RWPE2 (cell line): ENCODE data around the gene PLXNA3.

Experiments used
- ATAC-seq: fragments of 200-7000 bp; cut with Tn5 transposase; 3 replicates; pipeline ENCODE4 v1.9.1; 2021; ENCODE audit warnings: low read depth
- DNase-seq: peaks from one replicate; pipeline ENCODE4 v3.0.0-alpha.2; 2020; ENCODE audit warnings: low spot score
- H3K27ac ChIP-seq: fragments of 450-650 bp; 2 replicates; pipeline ENCODE4 v1.5.1; 2017; ENCODE audit warnings: mild to moderate bottlenecking; ENCODE audit not compliant: poor library complexity, severe bottlenecking
- H3K27me3 ChIP-seq: fragments of 250-450 bp; sonication (Bioruptor Pico); 2 replicates; pipeline ENCODE4 v1.5.1; 2021; ENCODE audit warnings: mild to moderate bottlenecking, moderate library complexity; ENCODE audit not compliant: insufficient read depth, poor library complexity, severe bottlenecking
- H3K36me3 ChIP-seq: fragments of 250-450 bp; sonication (Bioruptor Pico); 2 replicates; pipeline ENCODE4 v1.5.1; 2020; ENCODE audit warnings: low read depth, mild to moderate bottlenecking, moderate library complexity
- H3K4me1 ChIP-seq: fragments of 250-450 bp; sonication (Bioruptor Pico); 2 replicates; pipeline ENCODE4 v1.5.1; 2021; ENCODE audit warnings: mild to moderate bottlenecking, moderate library complexity; ENCODE audit not compliant: insufficient read depth, poor library complexity, severe bottlenecking
- H3K4me3 ChIP-seq: fragments of 250-450 bp; sonication (Bioruptor Pico); 2 replicates; pipeline ENCODE4 v1.5.1; 2021; ENCODE audit warnings: mild to moderate bottlenecking, moderate library complexity; ENCODE audit not compliant: severe bottlenecking
- H3K9me3 ChIP-seq: fragments of 250-450 bp; sonication (Bioruptor Pico); 2 replicates; pipeline ENCODE4 v1.5.1; 2021; ENCODE audit warnings: mild to moderate bottlenecking, moderate library complexity; ENCODE audit not compliant: severe bottlenecking
- CTCF ChIP-seq: fragments of 450-650 bp; IDR thresholded peaks from one replicate; pipeline ENCODE4 v1.5.1; 2017; ENCODE audit warnings: mild to moderate bottlenecking, moderate library complexity; ENCODE audit not compliant: poor library complexity, severe bottlenecking

The PLXNA3 gene

GRCh38 chrX:154473683-154474082, 15.6 kb downstream of the PLXNA3 start:
- DNase-seq (no peak), ATAC-seq (no peak)
- Histone ChIP-seq H3K36me3 (no peaks in the 10 kb centered on the region), H3K27ac (no peak overlapping the region), H3K4me3 (no peak overlapping the region), H3K4me1 (no peaks in the 10 kb centered on the region), H3K27me3 (no peaks in the 10 kb centered on the region), H3K9me3 (no peaks in the 10 kb centered on the region)
- TF ChIP-seq CTCF, result no peak

GRCh38 chrX:154476821-154477220, 18.7 kb downstream of the PLXNA3 start:
- DNase-seq (no peak), ATAC-seq (no peak)
- no peaks in the 10 kb centered on the region for H3K27me3 ChIP-seq
- no peak overlapping the region for H3K27ac ChIP-seq
- H3K4me1 ChIP-seq, result no peaks in the 10 kb centered on the region
- H3K9me3 ChIP-seq, result no peaks in the 10 kb centered on the region
- no peaks in the 10 kb centered on the region for H3K36me3 ChIP-seq
- no peak overlapping the region for H3K4me3 ChIP-seq
- no peak for TF ChIP-seq CTCF

GRCh38 chrX:154477891-154478477, 19.9 kb downstream of the PLXNA3 start:
- Histone ChIP-seq H3K36me3 (no peaks in the 10 kb centered on the region), H3K27me3 (no peaks in the 10 kb centered on the region), H3K4me3 (peak overlapping the region; percentile 41), H3K9me3 (no peaks in the 10 kb centered on the region), H3K4me1 (no peaks in the 10 kb centered on the region), H3K27ac (peak overlapping the region; percentile 42)
- DNase-seq, result no peak
- ATAC-seq, result peak; percentile 5; the same call in 1 of the 3 replicates
- TF ChIP-seq CTCF, result no peak

- DNase-seq, result peak; percentile 84
- TF ChIP-seq CTCF, result no peak
- H3K9me3 ChIP-seq, result no peaks in the 10 kb centered on the region
- peak within 1 kb of the TSS; percentile 42 for H3K27ac ChIP-seq
- H3K4me3 ChIP-seq, result peak within 1 kb of the TSS; percentile 41
- peaks cover 4% of the 10 kb centered on the region; the same call in 1 of the 2 replicates for H3K36me3 ChIP-seq
- no peaks in the 10 kb centered on the region for H3K4me1 ChIP-seq
- ATAC-seq, result peak; percentile 84
- no peaks in the 10 kb centered on the region for H3K27me3 ChIP-seq
Measured at GRCh38 chrX:154478728-154479622, 20.9 kb downstream of the PLXNA3 start, which contains the start of gene LAGE3. TSS of gene LAGE3 (minus strand) at chrX:154479281. CDS start at chrX:154478915, 366 bp downstream.
